DND-41 (cell line): ENCODE measurements around the gene TCF12.

ENCODE experiments used
- ATAC-seq: fragments of 200-7000 bp; cut with Tn5 transposase; 3 replicates; pipeline ENCODE4 v1.9.1; 2021; ENCODE audit warnings: low read depth; ENCODE audit not compliant: insufficient read depth
- DNase-seq: peaks from one replicate; pipeline ENCODE4 v3.0.0-alpha.2; 2020
- H2AFZ ChIP-seq: 2 replicates; pipeline ENCODE4 v1.6.0; 2012; ENCODE audit warnings: low read depth, low read length
- H3K27ac ChIP-seq: 2 replicates; pipeline ENCODE4 v1.5.1; 2012; ENCODE audit warnings: low read length, inconsistent platforms
- H3K27me3 ChIP-seq: fragments of 200-600 bp; sonication (generic); 2 replicates; pipeline ENCODE4 v1.6.0; 2012; ENCODE audit warnings: low read length, mild to moderate bottlenecking, inconsistent platforms; ENCODE audit not compliant: insufficient read depth, poor library complexity
- H3K36me3 ChIP-seq: 2 replicates; pipeline ENCODE4 v1.5.1; 2012; ENCODE audit warnings: low read length, inconsistent platforms; ENCODE audit not compliant: insufficient read depth
- H3K4me1 ChIP-seq: 2 replicates; pipeline ENCODE4 v1.5.1; 2012; ENCODE audit warnings: mild to moderate bottlenecking, low read length; ENCODE audit not compliant: insufficient read depth
- H3K4me2 ChIP-seq: 2 replicates; pipeline ENCODE4 v1.6.0; 2012; ENCODE audit warnings: mild to moderate bottlenecking, moderate library complexity, low read length, inconsistent platforms; ENCODE audit not compliant: insufficient read depth
- H3K4me3 ChIP-seq, 2 experiments: fragments of 200-600 bp in 1 of 2; shearing (Covaris generic) in 1 of 2; 2 replicates each; pipeline ENCODE4 v1.5.1; 2012 to 2016; ENCODE audit warnings: inconsistent platforms in 2 of 2, low read length in 2 of 2, mild to moderate bottlenecking in 2 of 2, low read depth in 1 of 2, moderate library complexity in 1 of 2
- H3K79me2 ChIP-seq: 2 replicates; pipeline ENCODE4 v1.6.0; 2012; ENCODE audit warnings: low read length, inconsistent platforms; ENCODE audit not compliant: insufficient read depth
- H3K9ac ChIP-seq: 2 replicates; pipeline ENCODE4 v1.6.0; 2012; ENCODE audit warnings: low read depth, mild to moderate bottlenecking, inconsistent platforms, low read length, moderate library complexity
- H3K9me3 ChIP-seq: 2 replicates; pipeline ENCODE4 v1.5.1; 2012; ENCODE audit warnings: low read length, moderate library complexity, mild to moderate bottlenecking, inconsistent platforms; ENCODE audit not compliant: insufficient read depth, severe bottlenecking
- H4K20me1 ChIP-seq: 2 replicates; pipeline ENCODE4 v1.6.0; 2012; ENCODE audit warnings: low read length; ENCODE audit not compliant: insufficient read depth
- EZH2 ChIP-seq: IDR thresholded peaks from 3 replicates; pipeline ENCODE4 v1.6.1; 2012; ENCODE audit warnings: borderline replicate concordance, low read depth, mild to moderate bottlenecking, moderate library complexity, low read length, inconsistent platforms; ENCODE audit not compliant: severe bottlenecking
- TF ChIP-seq, protein P1 (sequence below): IDR thresholded peaks from 2 replicates; pipeline ENCODE4 v1.5.1; 2012; ENCODE audit warnings: borderline replicate concordance, low read length, moderate library complexity, mild to moderate bottlenecking; ENCODE audit not compliant: poor library complexity, severe bottlenecking; ENCODE audit errors: extremely low read depth

TCF12 gene

DNA sequence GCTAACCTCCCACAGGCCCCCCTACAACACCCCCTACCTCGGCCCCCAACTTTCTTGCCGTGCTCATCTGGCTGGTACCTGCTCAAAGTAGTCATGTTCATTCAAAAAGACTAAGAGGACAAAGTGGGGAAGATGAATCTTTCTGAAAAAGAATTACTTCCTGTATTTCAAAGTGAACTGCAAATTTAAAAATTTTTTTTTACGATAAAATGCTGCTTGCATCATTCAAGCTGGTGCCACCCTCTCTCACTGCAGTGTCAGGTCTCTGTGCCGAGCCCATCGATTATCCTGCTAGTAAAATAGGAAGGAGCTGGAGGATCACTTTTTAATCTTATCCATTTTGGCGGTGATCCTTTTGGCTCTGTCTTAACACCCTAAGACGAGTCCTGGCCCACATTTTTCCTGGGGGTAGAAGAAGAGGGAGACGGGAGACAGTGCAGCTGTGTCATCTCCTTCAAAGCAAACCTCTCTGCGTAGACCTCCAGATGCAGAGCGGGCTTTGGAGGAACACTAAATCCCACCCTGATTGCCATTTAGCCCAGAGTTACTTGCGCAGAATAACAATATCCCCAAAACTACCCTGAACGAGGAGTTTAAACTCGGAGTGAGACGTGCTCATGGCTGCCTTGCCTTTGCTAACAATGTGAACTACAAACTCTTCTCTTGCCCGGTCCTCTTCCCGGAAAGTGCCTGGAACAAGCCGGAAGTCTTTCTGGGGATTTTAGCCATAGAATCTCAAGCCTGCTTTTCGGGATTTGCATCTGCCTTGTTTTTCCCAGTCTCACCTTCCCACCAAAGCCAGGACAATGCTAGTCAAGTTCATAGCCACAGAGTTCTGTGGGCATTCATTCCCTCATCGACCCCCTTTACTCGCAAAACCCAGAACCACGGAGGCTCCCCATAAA lies 391.7 kb downstream of the TCF12 start:
- Histone ChIP-seq H3K36me3 (no peaks in the 10 kb centered on the region), H3K27me3 (no peaks in the 10 kb centered on the region), H3K4me1 (peaks cover 13% of the 10 kb centered on the region), H3K9ac (no peak overlapping the region), H3K9me3 (no peaks in the 10 kb centered on the region), H3K27ac (no peak overlapping the region), H2AFZ (no peak overlapping the region), H4K20me1 (no peaks in the 10 kb centered on the region), H3K79me2 (no peaks in the 10 kb centered on the region), H3K4me3 (no peak overlapping the region), H3K4me2 (no peak overlapping the region)
- DNase-seq (no peak), ATAC-seq (no peak)
- no peak for TF ChIP-seq EZH2
- TF ChIP-seq, protein P1, sequence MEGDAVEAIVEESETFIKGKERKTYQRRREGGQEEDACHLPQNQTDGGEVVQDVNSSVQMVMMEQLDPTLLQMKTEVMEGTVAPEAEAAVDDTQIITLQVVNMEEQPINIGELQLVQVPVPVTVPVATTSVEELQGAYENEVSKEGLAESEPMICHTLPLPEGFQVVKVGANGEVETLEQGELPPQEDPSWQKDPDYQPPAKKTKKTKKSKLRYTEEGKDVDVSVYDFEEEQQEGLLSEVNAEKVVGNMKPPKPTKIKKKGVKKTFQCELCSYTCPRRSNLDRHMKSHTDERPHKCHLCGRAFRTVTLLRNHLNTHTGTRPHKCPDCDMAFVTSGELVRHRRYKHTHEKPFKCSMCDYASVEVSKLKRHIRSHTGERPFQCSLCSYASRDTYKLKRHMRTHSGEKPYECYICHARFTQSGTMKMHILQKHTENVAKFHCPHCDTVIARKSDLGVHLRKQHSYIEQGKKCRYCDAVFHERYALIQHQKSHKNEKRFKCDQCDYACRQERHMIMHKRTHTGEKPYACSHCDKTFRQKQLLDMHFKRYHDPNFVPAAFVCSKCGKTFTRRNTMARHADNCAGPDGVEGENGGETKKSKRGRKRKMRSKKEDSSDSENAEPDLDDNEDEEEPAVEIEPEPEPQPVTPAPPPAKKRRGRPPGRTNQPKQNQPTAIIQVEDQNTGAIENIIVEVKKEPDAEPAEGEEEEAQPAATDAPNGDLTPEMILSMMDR: no peak

DNA sequence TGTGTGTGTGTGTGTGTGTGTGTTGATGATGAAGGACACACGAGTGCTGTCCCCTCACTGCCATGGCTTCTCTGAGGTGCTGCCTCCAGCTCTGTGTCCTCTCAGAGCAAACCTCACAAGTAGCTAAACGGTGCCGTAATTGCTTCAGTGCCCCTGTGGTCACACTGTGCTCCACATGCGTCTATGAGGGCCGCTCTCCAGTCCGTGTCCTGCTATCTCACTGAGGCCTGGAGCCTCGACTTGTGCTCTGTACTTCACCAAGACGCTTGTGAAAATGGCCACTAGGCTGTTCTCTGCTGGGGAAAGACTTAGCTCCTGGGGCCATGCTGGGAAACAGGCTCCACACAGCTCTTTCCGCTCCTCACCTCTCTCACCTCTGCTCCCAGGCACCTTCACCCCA lies 392.4 kb downstream of the TCF12 start:
- no peaks in the 10 kb centered on the region for H4K20me1 ChIP-seq
- no peaks in the 10 kb centered on the region for H3K27me3 ChIP-seq
- H2AFZ ChIP-seq: no peak overlapping the region
- ATAC-seq: no peak
- H3K4me2 ChIP-seq: no peak overlapping the region
- TF ChIP-seq, protein P1: no peak
- no peak for TF ChIP-seq EZH2
- H3K27ac ChIP-seq: no peak overlapping the region
- H3K4me3 ChIP-seq: no peak overlapping the region
- no peaks in the 10 kb centered on the region for H3K9me3 ChIP-seq
- peaks cover 11% of the 10 kb centered on the region for H3K4me1 ChIP-seq
- no peaks in the 10 kb centered on the region for H3K79me2 ChIP-seq
- no peak overlapping the region for H3K9ac ChIP-seq
- no peaks in the 10 kb centered on the region for H3K36me3 ChIP-seq
- no peak for DNase-seq

DNA sequence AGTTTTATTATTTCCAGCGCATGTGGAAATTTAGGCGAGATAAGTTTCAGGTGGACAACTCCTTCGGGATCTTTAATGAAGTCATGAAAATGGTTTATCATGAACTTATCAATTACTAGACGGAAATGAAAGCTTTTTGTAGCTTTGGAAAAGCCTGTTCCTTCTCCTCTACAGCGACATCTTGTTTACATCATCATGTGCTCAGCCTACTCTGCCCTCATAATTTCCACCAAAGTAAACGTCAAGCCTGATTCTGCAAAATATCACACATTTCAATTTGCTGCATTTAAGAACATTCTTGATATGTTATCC lies 393.5 kb downstream of the TCF12 start:
- Histone ChIP-seq H4K20me1 (no peaks in the 10 kb centered on the region), H3K36me3 (no peaks in the 10 kb centered on the region), H3K4me3 (no peak overlapping the region), H3K27me3 (no peaks in the 10 kb centered on the region), H2AFZ (no peak overlapping the region), H3K9me3 (no peaks in the 10 kb centered on the region), H3K9ac (no peak overlapping the region), H3K4me1 (peaks cover under 1% of the 10 kb centered on the region; the same call in 1 of the 2 replicates), H3K27ac (no peak overlapping the region), H3K79me2 (no peaks in the 10 kb centered on the region), H3K4me2 (no peak overlapping the region)
- ATAC-seq: no peak
- TF ChIP-seq EZH2: no peak
- TF ChIP-seq, protein P1: no peak
- no peak for DNase-seq
